A549 (cell line): ENCODE measurements around the gene SMPD2.
A peak's percentile ranks its signal among the peaks of the same experiment; 100 is the strongest.

Source experiments
- CHD2 ChIP-seq: fragments of 150-350 bp; IDR thresholded peaks from 2 replicates; pipeline ENCODE4 v1.6.1; 2014; ENCODE audit warnings: low read length; ENCODE audit not compliant: partially characterized antibody
- CTCF ChIP-seq: fragments of >200 bp; sonication (Bioruptor Twin); formaldehyde crosslinking; IDR thresholded peaks from 3 replicates; pipeline ENCODE4 v1.5.1; 2016

- TF ChIP-seq CTCF: peak; percentile 19; the same call in 2 of the 3 replicates
- no peak for TF ChIP-seq CHD2
Observed at GRCh38 chr6:109397020-109397419, 43.5 kb upstream of the SMPD2 start.
